NCI-H2029 treated with DMSO at 0.1 percent for 48 hours (cell line): Measurements from ENCODE around the gene APH1B.

Source experiments
- DNase-seq: peaks from one replicate; lab custom pipeline; 2025; lab: John Stamatoyannopoulos, UW

The APH1B gene

DNA sequence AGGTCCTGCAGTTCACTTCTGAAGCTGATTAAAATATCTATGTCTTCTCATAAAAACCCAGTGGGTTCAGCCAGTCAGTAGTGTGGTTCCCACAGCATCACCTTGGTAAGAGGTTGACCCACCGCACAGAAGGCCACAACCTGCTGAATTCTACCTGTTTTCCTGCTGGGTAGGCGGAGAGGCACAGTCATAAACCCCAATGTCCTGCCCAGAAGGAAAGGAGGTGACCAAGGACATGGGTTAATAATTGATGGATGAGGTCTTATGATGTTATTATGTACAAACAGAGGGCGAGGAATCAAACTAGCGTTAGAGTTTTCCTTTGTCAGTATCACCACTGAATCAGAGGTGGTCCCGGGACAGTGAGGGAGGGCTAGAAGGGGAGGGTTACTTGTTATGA lies 76.5 kb downstream of the APH1B start:
- no peak for DNase-seq

DNA sequence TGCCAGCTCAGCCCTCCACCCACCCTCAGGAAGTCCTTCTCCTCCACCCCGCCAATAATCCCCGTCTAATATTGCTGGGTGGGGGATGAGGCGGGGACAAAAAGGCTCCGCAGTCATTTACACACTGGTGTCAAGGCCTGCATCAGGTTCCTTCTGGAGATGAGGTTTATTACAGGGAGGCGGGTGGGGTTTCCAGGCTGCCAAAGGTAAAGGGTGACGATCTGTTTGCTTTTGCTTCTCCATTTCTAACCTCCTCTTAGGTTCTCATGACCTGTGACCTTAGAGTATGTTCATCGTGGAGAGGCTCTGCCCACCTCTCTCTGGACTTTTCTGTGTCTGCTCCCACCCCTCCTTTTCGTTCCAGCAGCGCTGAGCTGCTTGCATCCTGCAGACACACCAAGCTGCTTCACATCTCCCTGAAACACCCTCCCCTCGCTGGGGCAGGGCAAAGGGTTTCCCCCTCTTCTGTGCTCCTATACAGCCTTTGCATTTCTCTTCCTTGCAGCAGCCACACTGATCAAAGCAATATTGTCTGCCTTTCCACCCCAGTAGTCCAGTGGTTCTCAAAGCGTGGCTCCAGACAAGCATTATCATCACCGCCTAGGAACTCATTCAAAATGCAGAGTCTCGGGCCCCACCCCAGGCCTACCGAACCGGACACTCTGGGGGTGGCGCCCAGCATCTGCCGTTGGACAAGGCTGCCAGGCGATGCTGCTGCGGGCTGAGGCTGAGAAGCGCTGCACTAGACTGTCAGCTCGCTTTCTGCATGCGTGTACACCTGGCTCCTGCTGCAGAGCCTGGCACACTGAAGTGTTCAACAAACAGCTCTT lies 77.6 kb downstream of the APH1B start:
- no peak for DNase-seq

- DNase-seq: no peak
Measured at GRCh38 chr15:63357061-63357460, 79.7 kb downstream of the APH1B start.

DNA sequence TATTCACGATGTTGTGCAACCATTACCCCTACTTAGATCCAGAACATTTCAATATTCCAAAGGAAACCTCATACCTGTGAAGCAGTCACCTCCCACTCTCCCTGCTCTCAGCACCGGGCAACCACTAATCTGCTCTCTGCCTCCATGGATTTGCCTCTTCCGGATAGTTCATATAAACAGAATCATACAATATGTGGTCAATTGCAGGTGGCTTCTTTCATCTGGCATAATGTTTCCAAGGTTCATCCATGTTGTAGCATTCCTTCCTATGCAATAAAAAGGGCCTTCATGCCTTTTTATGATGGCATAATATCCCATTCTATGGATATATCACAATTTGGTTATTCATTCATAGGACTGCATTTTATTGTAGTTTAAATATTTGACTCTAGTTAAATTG lies 80.3 kb downstream of the APH1B start:
- no peak for DNase-seq

DNA sequence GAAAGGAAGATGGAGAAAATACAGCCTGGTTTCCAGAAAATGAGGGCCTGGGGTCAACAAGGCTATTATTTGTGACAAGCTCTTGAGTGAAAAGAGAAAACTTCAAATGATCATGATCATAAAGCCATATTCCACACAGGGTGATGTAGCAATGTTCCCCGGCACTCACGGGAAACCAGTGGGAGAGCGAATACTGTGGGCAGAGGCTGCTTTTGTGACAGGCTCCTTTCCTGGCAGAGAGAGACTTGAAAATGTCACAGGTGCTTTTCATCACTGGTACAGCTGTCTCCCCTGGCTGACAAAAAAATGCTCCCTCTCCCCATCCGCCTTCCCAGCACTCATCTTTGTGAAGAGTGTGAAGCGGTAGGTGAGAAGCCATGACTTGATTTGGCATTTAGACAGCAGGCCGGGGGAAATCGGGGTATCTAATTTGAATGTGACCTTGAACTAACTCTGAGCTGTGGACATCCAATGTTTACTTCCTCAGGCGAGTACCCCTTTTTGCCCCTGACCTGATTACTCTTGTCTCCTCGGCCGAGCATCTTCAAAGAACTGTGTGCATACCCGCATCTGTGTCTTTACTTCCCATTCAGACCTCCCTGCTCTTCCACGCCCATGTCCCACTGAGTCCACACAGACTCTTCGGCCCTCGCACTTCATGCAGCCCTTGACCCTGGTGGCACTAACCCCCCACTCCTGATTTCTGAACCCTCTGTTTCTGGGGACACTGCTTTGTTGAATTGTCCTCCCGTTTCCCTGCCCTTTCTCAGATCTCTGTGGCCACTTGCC lies 81.0 kb downstream of the APH1B start:
- DNase-seq: no peak
